ENCODE data around the gene PRKAG2. TPM values are rescaled to one million over a fixed set of nuclear protein-coding genes. Genes with fewer than 3 reads are reported as not detected.

Gene PRKAG2
- total RNA-seq, 1 donor from 2014 or later: 35.6 TPM

- no peak for ATAC-seq
These were observed 171.8 kb downstream of the PRKAG2 start for GRCh38 chr7:151704960-151705635.

GRCh38 chr7:151704299-151704959, 172.5 kb downstream of the PRKAG2 start:
- Histone ChIP-seq H3K27ac (no peak overlapping the region), H3K4me3 (no peak overlapping the region), H3K27me3 (no peaks in the 10 kb centered on the region), H3K4me1 (peaks cover 15% of the 10 kb centered on the region), H3K9me3 (no peaks in the 10 kb centered on the region), H3K36me3 (no peaks in the 10 kb centered on the region)
- ATAC-seq (no peak), DNase-seq (no peak)
- intact Hi-C loops (cut with DNase I): no loop called here
- no peak for TF ChIP-seq CTCF (IDR thresholded peaks at IDR 0.05)

More at GRCh38 chr7:151704960-151705635, 171.8 kb downstream of the PRKAG2 start:
- no peak for TF ChIP-seq CTCF (IDR thresholded peaks at IDR 0.05)
- Histone ChIP-seq H3K27me3 (no peaks in the 10 kb centered on the region), H3K9me3 (no peaks in the 10 kb centered on the region), H3K27ac (no peak overlapping the region), H3K4me3 (no peak overlapping the region), H3K36me3 (no peaks in the 10 kb centered on the region), H3K4me1 (peaks cover 15% of the 10 kb centered on the region)
- intact Hi-C loops (cut with DNase I): no loop called here
- DNase-seq: no peak

- DNase-seq (no peak), ATAC-seq (no peak)
- no peaks in the 10 kb centered on the region for H3K9me3 ChIP-seq
- intact Hi-C loops (cut with DNase I): no loop called here
- no peak overlapping the region for H3K27ac ChIP-seq
- no peaks in the 10 kb centered on the region for H3K36me3 ChIP-seq
- TF ChIP-seq CTCF (IDR thresholded peaks at IDR 0.05): no peak
- no peaks in the 10 kb centered on the region for H3K27me3 ChIP-seq
- H3K4me1 ChIP-seq: peaks cover 15% of the 10 kb centered on the region
- no peak overlapping the region for H3K4me3 ChIP-seq
These were observed 174.0 kb downstream of the PRKAG2 start for GRCh38 chr7:151702961-151703360.

- intact Hi-C loops (cut with DNase I): no loop called here
- Histone ChIP-seq H3K4me1 (peaks cover 10% of the 10 kb centered on the region), H3K27ac (no peak overlapping the region), H3K36me3 (no peaks in the 10 kb centered on the region), H3K9me3 (no peaks in the 10 kb centered on the region), H3K4me3 (no peak overlapping the region), H3K27me3 (no peaks in the 10 kb centered on the region)
- ATAC-seq (no peak), DNase-seq (no peak)
- TF ChIP-seq CTCF (IDR thresholded peaks at IDR 0.05): no peak
These were observed 176.2 kb downstream of the PRKAG2 start for GRCh38 chr7:151700586-151701165.

GRCh38 chr7:151699928-151700319, 177.0 kb downstream of the PRKAG2 start:
- Histone ChIP-seq H3K4me1 (peaks cover 13% of the 10 kb centered on the region), H3K36me3 (no peaks in the 10 kb centered on the region), H3K9me3 (no peaks in the 10 kb centered on the region), H3K4me3 (no peak overlapping the region), H3K27me3 (no peaks in the 10 kb centered on the region), H3K27ac (no peak overlapping the region)
- no peak for ATAC-seq
- intact Hi-C loops (cut with DNase I): no loop called here
- no peak for DNase-seq
- TF ChIP-seq CTCF (IDR thresholded peaks at IDR 0.05): no peak

All from upper lobe of right lung (tissue), 1 donor.